ENCODE data around the gene HRH1. TPM values are rescaled to one million over a fixed set of nuclear protein-coding genes. Genes with fewer than 3 reads are reported as not detected.
A peak's percentile ranks its signal among the peaks of the same experiment; 100 is the strongest.

Gene HRH1
- total RNA-seq, 1 experiment from 2014 or later: 7.0 TPM

GRCh38 chr3:11226042-11226370 is 71.7 kb downstream of the HRH1 start:
- intact Hi-C loops (cut with micrococcal nuclease): no loop called here
- Histone ChIP-seq H3K4me1 (ENCODE audit: control insufficient read depth in 1 of 2, insufficient read depth in 2 of 2, low read length in 2 of 2) (peaks cover 5 to 16% of the 10 kb centered on the region in 2 experiments; a peak in 3 of 4 replicates), H3K27ac (ENCODE audit: low read depth, low read length) (peak overlapping the region; percentile 87), H3K9ac (ENCODE audit: low read length) (peak overlapping the region; percentile 83), H3K79me2 (ENCODE audit: insufficient read depth, low read length) (peaks cover 34% of the 10 kb centered on the region), H3K9me3 (ENCODE audit: control insufficient read depth in 1 of 2, insufficient read depth in 1 of 2, low read depth in 1 of 2, low read length in 2 of 2) (no peaks in the 10 kb centered on the region), H3K4me3 (replicated peaks in 1 of 2; ENCODE audit: low read depth in 1 of 2, low read length in 2 of 2) (peak overlapping the region; percentile 69 to 77), H3K9me2 (ENCODE audit: insufficient read depth) (no peaks in the 10 kb centered on the region), H3K36me3 (ENCODE audit: control insufficient read depth in 1 of 2, insufficient read depth in 2 of 2, low read length in 2 of 2) (no peaks in the 10 kb centered on the region; a peak in 1 of 4 replicates), H4K20me1 (ENCODE audit: insufficient read depth) (no peaks in the 10 kb centered on the region), H3K27me3 (ENCODE audit: insufficient read depth, low read length) (no peaks in the 10 kb centered on the region), H3K4me2 (ENCODE audit: low read length) (peak overlapping the region; percentile 90), H2AFZ (ENCODE audit: low read depth, low read length, poor library complexity, severe bottlenecking) (peak overlapping the region; percentile 82)
- ChIA-PET POLR2A (interaction anchor here (1.2 to 1.4 kb wide), 2 partner anchors 15 to 40 kb away, joined by 3 read pairs; no protein-coding TSS in a partner anchor), RAD21 (ENCODE audit: low non-redundant PET in 1 of 2, low total read pairs in 2 of 2, uncharacterized antibody in 2 of 2, unreplicated experiment in 2 of 2) (no interaction called here), CTCF (interaction anchor here (0.9 to 1.8 kb wide), 2 partner anchors 11 to 21 kb away, joined by 3 to 4 read pairs; no protein-coding TSS in a partner anchor)
- peak; percentile 78 for ATAC-seq
- TSS peak; percentile 69 for BruUV-seq (replicated peaks)
- no peak for TF ChIP-seq EZH2phosphoT487 (IDR thresholded peaks at IDR 0.05; ENCODE audit: borderline replicate concordance)
- TF ChIP-seq SP1 (IDR thresholded peaks at IDR 0.05; ENCODE audit: low read depth): peak; percentile 3; the same call in 1 of the 2 replicates
- TF ChIP-seq CBX3 (IDR thresholded peaks at IDR 0.05; ENCODE audit: low read depth): 0 out of 2 replicates have a peak, but pooled peaks have one; percentile 31
- TF ChIP-seq EZH2 (IDR thresholded peaks at IDR 0.05): no peak
- peak; percentile 76 for TF ChIP-seq SIN3A (IDR thresholded peaks at IDR 0.05; ENCODE audit: low read depth)
- DNase-seq (ENCODE audit: low read depth, low spot score): no peak

DNA sequence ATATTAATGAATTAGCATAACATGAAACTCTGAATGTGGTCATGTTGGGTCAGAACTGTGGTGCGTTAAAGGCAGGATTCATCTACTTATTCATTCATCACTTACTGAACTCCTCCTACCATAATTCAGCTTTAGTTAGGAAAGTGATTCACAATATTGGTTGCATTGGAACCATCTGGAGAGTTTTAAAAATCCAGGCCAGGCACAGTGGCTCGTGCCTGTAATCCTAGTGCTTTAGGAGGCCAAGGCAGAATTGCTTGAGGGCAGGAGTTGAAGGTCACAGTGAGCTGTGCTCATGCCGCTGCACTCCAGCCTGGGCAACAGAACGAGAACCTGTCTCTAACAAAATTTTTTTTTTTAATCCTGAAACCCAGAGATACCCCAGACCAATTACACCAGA is 73.7 kb downstream of the HRH1 start:
- DNase-seq (ENCODE audit: low read depth, low spot score) (no peak), ATAC-seq (no peak)
- CTCF ChIA-PET: no interaction called here
- TF ChIP-seq, protein P1, sequence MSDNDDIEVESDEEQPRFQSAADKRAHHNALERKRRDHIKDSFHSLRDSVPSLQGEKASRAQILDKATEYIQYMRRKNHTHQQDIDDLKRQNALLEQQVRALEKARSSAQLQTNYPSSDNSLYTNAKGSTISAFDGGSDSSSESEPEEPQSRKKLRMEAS (IDR thresholded peaks at IDR 0.05): no peak
- no peak for TF ChIP-seq SP1 (IDR thresholded peaks at IDR 0.05; ENCODE audit: low read depth)
- no peak for TF ChIP-seq ELF1 (IDR thresholded peaks at IDR 0.05; ENCODE audit: borderline replicate concordance, low read depth)
- TF ChIP-seq, protein P2, sequence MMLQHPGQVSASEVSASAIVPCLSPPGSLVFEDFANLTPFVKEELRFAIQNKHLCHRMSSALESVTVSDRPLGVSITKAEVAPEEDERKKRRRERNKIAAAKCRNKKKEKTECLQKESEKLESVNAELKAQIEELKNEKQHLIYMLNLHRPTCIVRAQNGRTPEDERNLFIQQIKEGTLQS (IDR thresholded peaks at IDR 0.05): no peak
- TF ChIP-seq, protein P3, sequence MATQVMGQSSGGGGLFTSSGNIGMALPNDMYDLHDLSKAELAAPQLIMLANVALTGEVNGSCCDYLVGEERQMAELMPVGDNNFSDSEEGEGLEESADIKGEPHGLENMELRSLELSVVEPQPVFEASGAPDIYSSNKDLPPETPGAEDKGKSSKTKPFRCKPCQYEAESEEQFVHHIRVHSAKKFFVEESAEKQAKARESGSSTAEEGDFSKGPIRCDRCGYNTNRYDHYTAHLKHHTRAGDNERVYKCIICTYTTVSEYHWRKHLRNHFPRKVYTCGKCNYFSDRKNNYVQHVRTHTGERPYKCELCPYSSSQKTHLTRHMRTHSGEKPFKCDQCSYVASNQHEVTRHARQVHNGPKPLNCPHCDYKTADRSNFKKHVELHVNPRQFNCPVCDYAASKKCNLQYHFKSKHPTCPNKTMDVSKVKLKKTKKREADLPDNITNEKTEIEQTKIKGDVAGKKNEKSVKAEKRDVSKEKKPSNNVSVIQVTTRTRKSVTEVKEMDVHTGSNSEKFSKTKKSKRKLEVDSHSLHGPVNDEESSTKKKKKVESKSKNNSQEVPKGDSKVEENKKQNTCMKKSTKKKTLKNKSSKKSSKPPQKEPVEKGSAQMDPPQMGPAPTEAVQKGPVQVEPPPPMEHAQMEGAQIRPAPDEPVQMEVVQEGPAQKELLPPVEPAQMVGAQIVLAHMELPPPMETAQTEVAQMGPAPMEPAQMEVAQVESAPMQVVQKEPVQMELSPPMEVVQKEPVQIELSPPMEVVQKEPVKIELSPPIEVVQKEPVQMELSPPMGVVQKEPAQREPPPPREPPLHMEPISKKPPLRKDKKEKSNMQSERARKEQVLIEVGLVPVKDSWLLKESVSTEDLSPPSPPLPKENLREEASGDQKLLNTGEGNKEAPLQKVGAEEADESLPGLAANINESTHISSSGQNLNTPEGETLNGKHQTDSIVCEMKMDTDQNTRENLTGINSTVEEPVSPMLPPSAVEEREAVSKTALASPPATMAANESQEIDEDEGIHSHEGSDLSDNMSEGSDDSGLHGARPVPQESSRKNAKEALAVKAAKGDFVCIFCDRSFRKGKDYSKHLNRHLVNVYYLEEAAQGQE (IDR thresholded peaks at IDR 0.05; ENCODE audit: low read depth): no peak
- TF ChIP-seq ZFX (IDR thresholded peaks at IDR 0.05): no peak
- TF ChIP-seq CTCF (IDR thresholded peaks at IDR 0.05 in 2 of 3, conservative IDR thresholded peaks at IDR 0.05 in 1 of 3; ENCODE audit: borderline replicate concordance in 1 of 3, insufficient read depth in 1 of 3, low read depth in 2 of 3, low read length in 2 of 3): no peak
- TF ChIP-seq EZH2 (IDR thresholded peaks at IDR 0.05): no peak
- TF ChIP-seq ZNF274 (IDR thresholded peaks at IDR 0.05; ENCODE audit: low read depth, low read length): no peak
- no peak for TF ChIP-seq CEBPB (IDR thresholded peaks at IDR 0.05; ENCODE audit: low read depth)
- no peak for TF ChIP-seq EGR1 (IDR thresholded peaks at IDR 0.05; ENCODE audit: low read depth)
- no peak for TF ChIP-seq SRF (IDR thresholded peaks at IDR 0.05; ENCODE audit: low read depth)
- TF ChIP-seq POLR2AphosphoS5 (IDR thresholded peaks at IDR 0.05; ENCODE audit: low read depth, low read length): no peak
- TF ChIP-seq SIN3A (IDR thresholded peaks at IDR 0.05; ENCODE audit: low read depth): no peak

More for the DNA sequence above, 73.7 kb downstream of the HRH1 start:
- Histone ChIP-seq H3K79me2 (ENCODE audit: insufficient read depth, low read length) (peaks cover 29% of the 10 kb centered on the region), H3K4me3 (replicated peaks in 1 of 2; ENCODE audit: low read depth in 1 of 2, low read length in 2 of 2) (no peak overlapping the region), H3K4me1 (ENCODE audit: control insufficient read depth in 1 of 2, insufficient read depth in 2 of 2, low read length in 2 of 2) (peaks cover 5 to 16% of the 10 kb centered on the region in 2 experiments; a peak in 3 of 4 replicates), H3K9me2 (ENCODE audit: insufficient read depth) (no peaks in the 10 kb centered on the region), H3K9me3 (ENCODE audit: control insufficient read depth in 1 of 2, insufficient read depth in 1 of 2, low read depth in 1 of 2, low read length in 2 of 2) (no peaks in the 10 kb centered on the region), H3K27me3 (ENCODE audit: insufficient read depth, low read length) (no peaks in the 10 kb centered on the region), H3K4me2 (ENCODE audit: low read length) (no peak overlapping the region), H4K20me1 (ENCODE audit: insufficient read depth) (no peaks in the 10 kb centered on the region), H3K27ac (ENCODE audit: low read depth, low read length) (no peak overlapping the region), H2AFZ (ENCODE audit: low read depth, low read length, poor library complexity, severe bottlenecking) (no peak overlapping the region), H3K36me3 (ENCODE audit: control insufficient read depth in 1 of 2, insufficient read depth in 2 of 2, low read length in 2 of 2) (no peaks in the 10 kb centered on the region; a peak in 1 of 4 replicates), H3K9ac (ENCODE audit: low read length) (no peak overlapping the region)
- ChIA-PET RAD21 (ENCODE audit: low non-redundant PET in 1 of 2, low total read pairs in 2 of 2, uncharacterized antibody in 2 of 2, unreplicated experiment in 2 of 2) (no interaction called here), POLR2A (no interaction called here)
- no TSS peak for BruUV-seq (replicated peaks)
- intact Hi-C loops (cut with micrococcal nuclease): no loop called here

All from HCT116 (cell line).